Aorta (tissue), 5 donors: ENCODE measurements around the gene ME3. TPM values are rescaled to one million over a fixed set of nuclear protein-coding genes. Genes with fewer than 3 reads are reported as not detected.

Experiments used
- ATAC-seq: fragments of 200-7000 bp; cut with Tn5 transposase; one replicate; pipeline ENCODE4 v1.9.1; 2022; ENCODE audit warnings: moderate library complexity; ENCODE audit not compliant: low FRiP score
- DNase-seq, 2 donors: peaks; one replicate each; pipeline ENCODE4 v3.0.0-alpha.2; 2020
- H3K27ac ChIP-seq, 2 donors: one replicate each; pipeline ENCODE4 v1.5.1; 2013; ENCODE audit warnings: low read length in 2 of 2, mild to moderate bottlenecking in 2 of 2, moderate library complexity in 2 of 2, control low read depth in 1 of 2, inconsistent platforms in 1 of 2, low read depth in 1 of 2
- H3K27me3 ChIP-seq, 2 donors: one replicate each; pipeline ENCODE4 v1.6.1; 2013; ENCODE audit warnings: control low read depth in 1 of 2, low read length in 1 of 2, mild to moderate bottlenecking in 1 of 2, moderate library complexity in 1 of 2; ENCODE audit not compliant: insufficient read depth in 2 of 2, control insufficient read depth in 1 of 2
- H3K36me3 ChIP-seq, 2 donors: one replicate each; pipeline ENCODE4 v1.6.1; 2013; ENCODE audit warnings: control low read depth in 1 of 2, low read length in 1 of 2, mild to moderate bottlenecking in 1 of 2; ENCODE audit not compliant: insufficient read depth in 2 of 2, control insufficient read depth in 1 of 2
- H3K4me1 ChIP-seq, 2 donors: one replicate each; pipeline ENCODE4 v1.6.1; 2013; ENCODE audit warnings: low read length in 2 of 2, control low read depth in 1 of 2, mild to moderate bottlenecking in 1 of 2, moderate library complexity in 1 of 2; ENCODE audit not compliant: insufficient read depth in 2 of 2, control insufficient read depth in 1 of 2
- H3K4me3 ChIP-seq, 2 donors: one replicate each; pipeline ENCODE4 v1.5.1; 2013; ENCODE audit warnings: low read length in 2 of 2, control low read depth in 1 of 2, mild to moderate bottlenecking in 1 of 2
- H3K9me3 ChIP-seq: one replicate; pipeline ENCODE4 v1.6.1; 2013; ENCODE audit warnings: mild to moderate bottlenecking, low read length; ENCODE audit not compliant: control insufficient read depth
- WGBS, 2 donors: extraction: QIAGEN DNeasy Blood & Tissue Kit; methylation state at CpG; one replicate each; pipeline ENCODE4 v1.1.7; 2013; 5-methylcytosine and 5-hydroxymethylcytosine counted together
- intact Hi-C, 2 donors: fragments of 100-400 bp; cut with DNase I; formaldehyde crosslinking; loops; one replicate each; pipeline versions ENCODE4 v1.14.2 to v1.15.0; 2022
- polyA plus RNA-seq, 2 donors: library from polyadenylated mRNA; stranded (reverse); fragments of 200-250 nt; gene quantifications; one replicate each; pipeline ENCODE4 v1.2.3, GENCODE V29; 2013
- total RNA-seq, 2 donors: library from RNA; stranded (reverse); fragmentation: NEBNext Ultra II Directional; extraction: Animal tissue kit (Norgen Biotek cat#: 25700); gene quantifications; one replicate each; pipeline ENCODE4 v1.2.1, GENCODE V29; 2021
- donor health status: healthy with polysubstance abuse.
- donor health status: Bipolar disorder and iron deficiency.
- donor health status: DM: no; HTN: no; CAD: no.
- donor health status: DM: no; HTN: no; CAD: no.
- donor health status: DM: yes; HTN: yes; CAD: no.

Gene ME3
- total and polyA plus RNA-seq, 4 donors = 9.5 to 41.0 (median 28.6) TPM

- no peaks in the 10 kb centered on the region for H3K9me3 ChIP-seq
- ATAC-seq (no peak), DNase-seq (no peak)
- intact Hi-C loops = loop anchor here in 1 of 2 donors (10.0 kb wide), 1 partner anchor 100 kb away; no protein-coding TSS in a partner anchor
- no peaks in the 10 kb centered on the region for H3K27me3 ChIP-seq
- H3K36me3 ChIP-seq = no peaks in the 10 kb centered on the region
- H3K4me3 ChIP-seq = no peak overlapping the region
- H3K27ac ChIP-seq = peak overlapping the region in 1 of 2 donors; percentile 42
- WGBS, 2 donors = 94 to 96% methylated on average over 3 of the region's 3 CpGs
- peaks cover 0 to 6% of the 10 kb centered on the region in 2 donors for H3K4me1 ChIP-seq
Measured at GRCh38 chr11:86475027-86475426, 197.4 kb downstream of the ME3 start.

- 30 to 32% methylated on average over 10 of the region's 10 CpGs for WGBS, 2 donors
- no peaks in the 10 kb centered on the region for H3K36me3 ChIP-seq
- no peak overlapping the region for H3K4me3 ChIP-seq
- peaks cover 0 to 6% of the 10 kb centered on the region in 2 donors for H3K4me1 ChIP-seq
- no peaks in the 10 kb centered on the region for H3K9me3 ChIP-seq
- intact Hi-C loops = loop anchor here in 1 of 2 donors (10.0 kb wide), 1 partner anchor 101 kb away; no protein-coding TSS in a partner anchor
- H3K27me3 ChIP-seq = no peaks in the 10 kb centered on the region
- peak overlapping the region in 1 of 2 donors; percentile 88 for H3K27ac ChIP-seq
- ATAC-seq (peak; percentile 64), DNase-seq (peak; percentile 74 to 84)
Measured at GRCh38 chr11:86473991-86474833, 198.2 kb downstream of the ME3 start.

DNA sequence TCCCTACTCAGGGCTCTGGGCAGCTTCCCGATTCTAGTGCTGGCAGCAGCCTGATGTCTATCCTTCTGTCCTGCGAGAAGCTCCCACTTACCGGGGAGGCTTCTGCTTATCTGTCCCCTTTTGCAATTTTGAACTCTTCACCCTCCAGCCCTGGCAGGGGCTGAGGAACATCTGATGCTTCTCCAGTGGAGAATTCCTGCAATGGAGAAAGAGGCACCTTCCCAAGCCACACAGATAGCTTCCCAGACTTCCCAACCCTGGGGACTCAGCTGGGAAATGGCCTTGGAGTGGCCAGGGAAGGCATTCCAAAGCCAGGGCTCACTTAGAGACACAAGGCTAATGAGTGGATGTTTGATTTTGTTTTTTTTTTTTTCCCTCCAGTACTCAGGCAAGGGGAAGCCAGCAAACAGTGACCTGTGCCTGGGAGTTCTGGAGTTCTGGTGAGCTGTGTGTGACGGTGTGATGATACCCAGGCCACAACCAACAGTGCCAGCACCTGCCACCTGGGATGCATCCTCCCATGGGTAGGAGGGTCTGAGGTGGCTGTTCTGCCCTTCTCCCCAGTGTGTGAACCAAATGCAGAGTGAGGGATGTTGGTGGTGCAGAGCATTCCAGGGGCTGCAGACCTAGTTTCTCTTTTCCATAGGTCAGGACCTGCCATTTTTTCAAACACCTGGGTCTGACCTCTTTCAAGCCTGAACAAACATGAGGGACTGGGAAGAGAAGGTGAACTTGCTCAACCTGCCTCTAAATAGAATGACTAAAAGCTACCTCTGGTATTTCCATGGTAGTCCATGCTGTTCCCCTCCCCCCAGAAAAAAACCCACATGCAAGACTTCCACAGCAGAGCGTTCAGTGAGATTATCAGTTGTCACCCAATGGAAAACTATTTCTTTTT is 202.7 kb downstream of the ME3 start:
- peak; percentile 52 for ATAC-seq
- no peaks in the 10 kb centered on the region for H3K27me3 ChIP-seq
- H3K27ac ChIP-seq = no peak overlapping the region
- H3K36me3 ChIP-seq = no peaks in the 10 kb centered on the region
- H3K9me3 ChIP-seq = no peaks in the 10 kb centered on the region
- peak in 1 of 2 donors; percentile 60 for DNase-seq
- H3K4me3 ChIP-seq = no peak overlapping the region
- peaks cover 0 to 3% of the 10 kb centered on the region in 2 donors for H3K4me1 ChIP-seq
- intact Hi-C loops = loop anchor here in 1 of 2 donors (10.0 kb wide), 1 partner anchor 105 kb away; no protein-coding TSS in a partner anchor
- WGBS, 2 donors = 83 to 87% methylated on average over 5 of the region's 5 CpGs

DNA sequence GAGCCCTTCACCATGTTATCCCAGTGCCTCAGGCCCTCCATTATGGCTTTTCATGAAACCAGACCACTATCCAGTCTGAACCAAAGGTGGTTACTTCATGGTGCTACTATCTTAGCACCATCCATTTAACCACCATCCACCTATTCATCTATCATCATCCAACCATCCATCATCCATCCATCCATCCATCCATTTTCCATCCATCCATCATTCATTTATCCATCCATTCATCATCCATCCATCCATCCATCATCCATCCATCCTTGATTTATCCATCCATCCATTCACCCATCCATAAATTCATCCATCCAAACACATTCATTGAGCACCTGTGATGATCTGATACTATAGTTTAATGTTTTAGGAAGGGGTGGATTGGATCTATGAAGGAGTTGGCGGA is 204.2 kb downstream of the ME3 start:
- Histone ChIP-seq H3K4me3 (no peak overlapping the region), H3K27ac (peak overlapping the region in 1 of 2 donors; percentile 17), H3K36me3 (peaks cover 0 to 2% of the 10 kb centered on the region in 2 donors), H3K27me3 (no peaks in the 10 kb centered on the region), H3K9me3 (no peaks in the 10 kb centered on the region), H3K4me1 (no peaks in the 10 kb centered on the region)
- intact Hi-C loops = no loop called here
- 100% methylated on average over 1 of the region's 1 CpG for WGBS, 2 donors
- ATAC-seq (no peak), DNase-seq (no peak)

GRCh38 chr11:86464509-86465221 is 207.8 kb downstream of the ME3 start:
- peaks cover 0 to 2% of the 10 kb centered on the region in 2 donors for H3K36me3 ChIP-seq
- ATAC-seq (no peak), DNase-seq (no peak)
- no peak overlapping the region for H3K27ac ChIP-seq
- 95% methylated on average over 5 of the region's 5 CpGs for WGBS, 2 donors
- no peak overlapping the region for H3K4me3 ChIP-seq
- intact Hi-C loops = no loop called here
- H3K4me1 ChIP-seq = peaks cover 0 to under 1% of the 10 kb centered on the region in 2 donors
- no peaks in the 10 kb centered on the region for H3K27me3 ChIP-seq
- H3K9me3 ChIP-seq = no peaks in the 10 kb centered on the region

DNA sequence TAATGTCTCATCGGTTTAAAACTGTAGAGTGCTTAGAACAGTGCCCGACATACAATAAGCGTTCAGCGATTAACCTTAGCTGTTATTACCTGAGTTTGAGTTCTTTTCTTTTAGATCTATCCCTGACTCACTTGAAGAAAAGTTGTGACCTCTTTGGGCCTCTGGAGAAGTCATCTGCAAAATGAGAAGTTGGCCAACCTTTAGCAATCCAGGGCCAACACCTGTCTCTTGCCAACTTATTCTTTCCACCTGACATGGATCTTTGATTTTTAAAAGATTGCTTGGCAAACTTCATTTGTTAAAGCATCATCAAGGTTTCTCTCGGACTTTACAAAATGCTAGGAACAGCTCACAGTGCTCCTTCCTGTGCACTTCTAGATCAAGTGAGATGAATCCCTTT is 208.5 kb downstream of the ME3 start:
- H3K4me1 ChIP-seq = peaks cover 0 to 8% of the 10 kb centered on the region in 2 donors
- no peaks in the 10 kb centered on the region for H3K27me3 ChIP-seq
- intact Hi-C loops = no loop called here
- peaks cover 0 to 2% of the 10 kb centered on the region in 2 donors for H3K36me3 ChIP-seq
- H3K4me3 ChIP-seq = no peak overlapping the region
- no peak for ATAC-seq
- 81 to 88% methylated on average over 5 of the region's 5 CpGs for WGBS, 2 donors
- no peaks in the 10 kb centered on the region for H3K9me3 ChIP-seq
- no peak for DNase-seq
- H3K27ac ChIP-seq = no peak overlapping the region

DNA sequence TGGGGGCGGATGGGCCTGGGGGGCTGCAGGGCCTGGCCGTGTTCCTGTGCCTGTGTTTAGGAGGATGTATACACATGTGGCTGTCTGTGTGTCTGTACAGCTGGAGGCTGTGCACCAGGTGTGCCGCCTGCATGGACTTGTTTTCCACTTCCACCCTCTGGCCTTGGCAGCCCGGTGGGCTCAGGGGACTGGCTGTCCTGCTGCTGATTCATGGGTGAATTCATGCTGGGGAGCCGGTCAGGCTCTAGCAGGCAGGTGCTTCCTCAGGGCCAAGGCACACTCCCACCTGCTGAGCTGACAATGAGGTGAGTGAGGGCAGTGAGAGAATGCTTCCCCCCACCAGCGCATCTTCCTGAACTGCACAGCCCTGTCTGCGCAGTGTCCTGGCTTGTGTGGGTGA is 209.3 kb downstream of the ME3 start:
- Histone ChIP-seq H3K9me3 (no peaks in the 10 kb centered on the region), H3K27me3 (no peaks in the 10 kb centered on the region), H3K27ac (no peak overlapping the region), H3K4me3 (no peak overlapping the region), H3K36me3 (peaks cover 0 to 2% of the 10 kb centered on the region in 2 donors), H3K4me1 (peaks cover 0 to 11% of the 10 kb centered on the region in 2 donors)
- ATAC-seq = no peak
- no peak for DNase-seq
- intact Hi-C loops = no loop called here
- WGBS, 2 donors = 95% methylated on average over 7 of the region's 7 CpGs

DNA sequence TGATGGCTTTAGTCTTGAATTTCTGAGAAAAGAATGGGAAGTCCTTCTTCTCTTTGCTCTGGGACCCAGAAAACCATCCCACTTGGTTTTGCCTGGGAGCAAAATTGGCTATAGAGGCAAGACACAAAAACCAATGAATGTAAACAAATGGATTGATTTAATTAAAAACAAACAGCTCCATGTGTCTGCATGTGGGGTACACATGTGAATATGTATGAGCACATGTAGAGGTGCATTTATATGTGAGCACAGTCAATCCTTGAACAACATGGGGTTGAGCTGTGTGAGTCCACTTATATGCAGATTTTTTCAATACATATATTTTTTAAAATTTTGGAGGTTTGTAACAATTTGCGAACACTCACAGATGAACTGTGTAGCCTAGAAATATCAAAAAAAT is 210.5 kb downstream of the ME3 start:
- DNase-seq = no peak
- intact Hi-C loops = no loop called here
- H3K4me3 ChIP-seq = no peak overlapping the region
- H3K4me1 ChIP-seq = peaks cover 0 to 15% of the 10 kb centered on the region in 2 donors
- no peak for ATAC-seq
- no peaks in the 10 kb centered on the region for H3K9me3 ChIP-seq
- no peaks in the 10 kb centered on the region for H3K27me3 ChIP-seq
- H3K36me3 ChIP-seq = peaks cover 0 to 2% of the 10 kb centered on the region in 2 donors
- no peak overlapping the region for H3K27ac ChIP-seq
- WGBS, 2 donors = 97 to 98% methylated on average over 1 of the region's 1 CpG
